IMR-90 (cell line): ENCODE data around the gene GPR89A. TPM values are rescaled to one million over a fixed set of nuclear protein-coding genes. Genes with fewer than 3 reads are reported as not detected.
A peak's percentile ranks its signal among the peaks of the same experiment; 100 is the strongest.

ENCODE experiments used
- ATAC-seq: fragments of 200-7000 bp; cut with Tn5 transposase; 2 replicates; pipeline ENCODE4 v1.9.1; 2020; ENCODE audit warnings: low read depth, mild to moderate bottlenecking, moderate library complexity
- BruUV-seq: library from RNA; stranded (reverse); fragments of 400-500 nt; replicated peaks from 2 replicates; lab custom pipeline; 2021; lab: Mats Ljungman, UMichigan
- CTCF ChIA-PET: fragments of 300-600 bp; formaldehyde crosslinking; extraction: SDS; loops from one replicate; lab custom pipeline; 2021; ENCODE audit warnings: antibody characterized with exemption; lab: Yijun Ruan, JAX
- POLR2A ChIA-PET: fragments of 300-600 bp; sonication (Branson Sonifier 250); formaldehyde crosslinking; loops from one replicate; lab custom pipeline; 2022; ENCODE audit warnings: antibody characterized with exemption; ENCODE audit not compliant: unreplicated experiment; lab: Charles Lee
- DNase-seq: peaks from one replicate; pipeline ENCODE4 v3.0.0; 2013
- H2AFZ ChIP-seq: replicated peaks from 2 replicates; pipeline ENCODE3; 2013; ENCODE audit warnings: low read length, mild to moderate bottlenecking; ENCODE audit not compliant: poor library complexity
- H2AK5ac ChIP-seq: 2 replicates; pipeline ENCODE4 v1.6.1; 2013; ENCODE audit warnings: low read depth, low read length, inconsistent platforms
- H2AK9ac ChIP-seq: replicated peaks from 2 replicates; pipeline ENCODE3; 2013; ENCODE audit warnings: mild to moderate bottlenecking, low read depth, low read length, moderate library complexity; ENCODE audit not compliant: poor library complexity
- H2BK120ac ChIP-seq: 2 replicates; pipeline ENCODE4 v1.6.1; 2013; ENCODE audit warnings: low read depth, low read length, inconsistent platforms
- H2BK15ac ChIP-seq: 3 replicates; pipeline ENCODE4 v1.6.1; 2013; ENCODE audit warnings: low read depth, low read length, inconsistent platforms
- H2BK20ac ChIP-seq: 2 replicates; pipeline ENCODE4 v1.6.1; 2013; ENCODE audit warnings: low read depth, mild to moderate bottlenecking, inconsistent platforms, low read length, moderate library complexity
- H2BK5ac ChIP-seq: 2 replicates; pipeline ENCODE4 v1.6.1; 2013; ENCODE audit warnings: mild to moderate bottlenecking, low read depth, low read length, inconsistent platforms; ENCODE audit not compliant: poor library complexity, severe bottlenecking
- H3K14ac ChIP-seq: replicated peaks from 2 replicates; pipeline ENCODE4 v1.6.1; 2013; ENCODE audit warnings: low read depth, low read length, inconsistent platforms
- H3K18ac ChIP-seq: 2 replicates; pipeline ENCODE4 v1.6.1; 2013; ENCODE audit warnings: low read depth, low read length, control low read depth
- H3K23ac ChIP-seq: 2 replicates; pipeline ENCODE4 v1.6.1; 2013; ENCODE audit warnings: low read depth, low read length, inconsistent platforms
- H3K27ac ChIP-seq: 2 replicates; pipeline ENCODE4 v1.5.1; 2013; ENCODE audit warnings: mild to moderate bottlenecking, control low read depth, low read length; ENCODE audit not compliant: insufficient read depth
- H3K27me3 ChIP-seq: 2 replicates; pipeline ENCODE4 v1.6.1; 2013; ENCODE audit warnings: low read length; ENCODE audit not compliant: control insufficient read depth, insufficient read depth
- H3K36me3 ChIP-seq: 2 replicates; pipeline ENCODE4 v1.6.1; 2013; ENCODE audit warnings: low read length, mixed read lengths; ENCODE audit not compliant: control insufficient read depth, insufficient read depth
- H3K4ac ChIP-seq: 2 replicates; pipeline ENCODE4 v1.6.1; 2013; ENCODE audit warnings: low read depth, low read length, inconsistent platforms
- H3K4me1 ChIP-seq: 2 replicates; pipeline ENCODE4 v1.6.1; 2013; ENCODE audit warnings: low read length, mixed read lengths; ENCODE audit not compliant: control insufficient read depth, insufficient read depth
- H3K4me2 ChIP-seq: 2 replicates; pipeline ENCODE4 v1.6.1; 2013; ENCODE audit warnings: low read depth, mild to moderate bottlenecking, control low read depth, low read length, moderate library complexity
- H3K4me3 ChIP-seq: 2 replicates; pipeline ENCODE4 v1.5.1; 2013; ENCODE audit warnings: low read depth, mild to moderate bottlenecking, control low read depth, low read length, moderate library complexity; ENCODE audit not compliant: insufficient read depth
- H3K56ac ChIP-seq: 2 replicates; pipeline ENCODE4 v1.6.1; 2013; ENCODE audit warnings: low read length, inconsistent platforms; ENCODE audit not compliant: insufficient read depth; ENCODE audit errors: extremely low read depth
- H3K79me1 ChIP-seq, 2 experiments: 2 replicates each; pipeline ENCODE4 v1.6.1; 2013; ENCODE audit warnings: low read length in 2 of 2, inconsistent platforms in 1 of 2, low read depth in 1 of 2
- H3K9ac ChIP-seq: 2 replicates; pipeline ENCODE4 v1.6.1; 2013; ENCODE audit warnings: low read depth, low read length, control low read depth
- H3K9me1 ChIP-seq: 2 replicates; pipeline ENCODE4 v1.6.1; 2013; ENCODE audit warnings: low read length, inconsistent platforms; ENCODE audit not compliant: insufficient read depth
- H3K9me3 ChIP-seq: 2 replicates; pipeline ENCODE4 v1.6.1; 2013; ENCODE audit warnings: low read length; ENCODE audit not compliant: control insufficient read depth, insufficient read depth
- H4K20me1 ChIP-seq: 2 replicates; pipeline ENCODE4 v1.6.1; 2013; ENCODE audit warnings: low read length, inconsistent platforms; ENCODE audit not compliant: insufficient read depth
- H4K5ac ChIP-seq: 2 replicates; pipeline ENCODE4 v1.6.1; 2013; ENCODE audit warnings: mild to moderate bottlenecking, low read depth, low read length, control low read depth
- H4K8ac ChIP-seq, 2 experiments: 2 replicates each; pipeline ENCODE4 v1.6.1; 2013; ENCODE audit warnings: low read depth in 2 of 2, low read length in 2 of 2, control low read depth in 1 of 2, inconsistent platforms in 1 of 2
- H4K91ac ChIP-seq: 2 replicates; pipeline ENCODE4 v1.6.1; 2013; ENCODE audit warnings: low read depth, low read length, inconsistent platforms; ENCODE audit not compliant: insufficient read depth
- BHLHE40 ChIP-seq: fragments of 150-350 bp; IDR thresholded peaks from 2 replicates; pipeline ENCODE4 v1.6.1; 2016; ENCODE audit warnings: mild to moderate bottlenecking, low read depth, low read length
- ELK1 ChIP-seq: fragments of 150-350 bp; IDR thresholded peaks from 2 replicates; pipeline ENCODE4 v1.6.1; 2016; ENCODE audit warnings: low read depth, mild to moderate bottlenecking, low read length, moderate library complexity, borderline replicate concordance
- FOS ChIP-seq: fragments of 150-350 bp; IDR thresholded peaks from 2 replicates; pipeline ENCODE4 v1.6.1; 2016; ENCODE audit warnings: low read depth, low read length
- MAFK ChIP-seq: IDR thresholded peaks from 2 replicates; pipeline ENCODE4 v1.6.1; 2012; ENCODE audit warnings: low read depth, low read length, improper control_type of control experiment
- MAZ ChIP-seq: IDR thresholded peaks from 2 replicates; pipeline ENCODE4 v1.6.1; 2012; ENCODE audit warnings: low read depth, mild to moderate bottlenecking, low read length, improper control_type of control experiment, moderate library complexity, borderline replicate concordance
- MXI1 ChIP-seq: IDR thresholded peaks from 2 replicates; pipeline ENCODE4 v1.6.1; 2012; ENCODE audit warnings: low read depth, mild to moderate bottlenecking, low read length, moderate library complexity, borderline replicate concordance
- NFE2L2 ChIP-seq: fragments of 150-350 bp; IDR thresholded peaks from 2 replicates; pipeline ENCODE4 v1.6.1; 2016; ENCODE audit warnings: low read depth, mild to moderate bottlenecking, low read length
- POLR2A ChIP-seq: IDR thresholded peaks from 2 replicates; pipeline ENCODE4 v1.6.1; 2012; ENCODE audit warnings: mild to moderate bottlenecking, low read depth, low read length
- RCOR1 ChIP-seq: IDR thresholded peaks from 2 replicates; pipeline ENCODE4 v1.6.1; 2012; ENCODE audit warnings: mild to moderate bottlenecking, low read length, improper control_type of control experiment; ENCODE audit not compliant: insufficient replicate concordance
- SMC3 ChIP-seq: fragments of 150-350 bp; IDR thresholded peaks from 2 replicates; pipeline ENCODE4 v1.6.1; 2016; ENCODE audit warnings: low read depth, mild to moderate bottlenecking, antibody characterized with exemption, low read length, moderate library complexity
- USF2 ChIP-seq: fragments of 150-350 bp; IDR thresholded peaks from 2 replicates; pipeline ENCODE4 v1.6.1; 2017; ENCODE audit warnings: mild to moderate bottlenecking, antibody characterized with exemption, low read length, low read depth
- whole genome bisulfite sequencing, 2 experiments: methylation state at CpG; one replicate each; pipeline versions ENCODE4 v1.1.5 to v1.1.7; 2013; ENCODE audit warnings: missing lambda C conversion rate in 2 of 2; ENCODE audit not compliant: insufficient read length in 1 of 2; ENCODE audit errors: extremely low coverage in 2 of 2; 5-methylcytosine and 5-hydroxymethylcytosine counted together
- dilution Hi-C: fragments of 300-500 bp; cut with HindIII; formaldehyde crosslinking; loops from one replicate; pipeline ENCODE4 v1.14.3; 2018; ENCODE audit warnings: low sequenced_read_pairs; ENCODE audit not compliant: unreplicated experiment
- in situ Hi-C: fragments of 300-500 bp; cut with MboI; formaldehyde crosslinking; loops from 3 replicates; pipeline ENCODE4 v1.14.3; 2019; ENCODE audit warnings: low sequenced_read_pairs, inconsistent platforms, mixed read lengths
- intact Hi-C: fragments of 100-400 bp; cut with micrococcal nuclease; formaldehyde crosslinking; loops from 2 replicates; pipeline ENCODE4 v1.10.0; 2022
- polyA plus RNA-seq, 3 experiments: library from polyadenylated mRNA; depleted of rRNA; stranded (reverse); fragments of >200 nt; gene quantifications; 2 replicates each; pipeline ENCODE4 v1.2.3, GENCODE V29; 2012; ENCODE audit warnings: low replicate concordance in 1 of 3
- total RNA-seq: library from RNA; depleted of rRNA; stranded (reverse); fragments of >200 nt; gene quantifications from 2 replicates; pipeline ENCODE4 v1.2.3, GENCODE V29; 2012

GPR89A gene
- total and polyA plus RNA-seq, 2 of the 4 experiments (the other 2 are of a cell fraction) = 13.5 to 29.0 TPM

GRCh38 chr1:145716641-145717345, 109.0 kb downstream of the GPR89A start (continued):
- TF ChIP-seq USF2 = no peak

- Histone ChIP-seq H3K4me1 (peaks cover 30% of the 10 kb centered on the region), H4K5ac (no peak overlapping the region), H2AK5ac (0 out of 2 replicates have a peak overlapping the region, but pooled peaks have one; percentile 24), H4K8ac (no peak overlapping the region), H2BK15ac (0 out of 3 replicates have a peak overlapping the region, but pooled peaks have one; percentile 43), H2AFZ (no peak overlapping the region), H2BK120ac (peak overlapping the region; percentile 46), H2BK5ac (no peak overlapping the region), H3K9me1 (peaks cover 24% of the 10 kb centered on the region), H3K4me3 (no peak overlapping the region), H3K4me2 (no peak overlapping the region), H3K9me3 (no peaks in the 10 kb centered on the region), H3K36me3 (no peaks in the 10 kb centered on the region), H3K9ac (no peak overlapping the region), H3K23ac (no peak overlapping the region), H3K18ac (no peak overlapping the region), H2BK20ac (peak overlapping the region; percentile 79), H3K79me1 (no peaks in the 10 kb centered on the region; a peak in 1 of 4 replicates), H2AK9ac (no peak overlapping the region), H3K56ac (no peak overlapping the region), H3K27me3 (no peaks in the 10 kb centered on the region), H4K91ac (peak overlapping the region; percentile 37; the same call in 1 of the 2 replicates), H4K20me1 (no peaks in the 10 kb centered on the region), H3K27ac (no peak overlapping the region), H3K14ac (no peak overlapping the region), H3K4ac (peak overlapping the region; percentile 52; the same call in 1 of the 2 replicates)
- ATAC-seq (no peak), DNase-seq (no peak)
- in situ Hi-C loops (no loop called here), dilution Hi-C loops (no loop called here), intact Hi-C loops (no loop called here)
- no peak for TF ChIP-seq SMC3
- TF ChIP-seq POLR2A = no peak
- TF ChIP-seq MAFK = no peak
- no peak for TF ChIP-seq NFE2L2
- TF ChIP-seq RCOR1 = no peak
- no peak for TF ChIP-seq ELK1
- no peak for TF ChIP-seq FOS
- TF ChIP-seq BHLHE40 = no peak
- TF ChIP-seq USF2 = no peak
- no peak for TF ChIP-seq MAZ
- TF ChIP-seq MXI1 = no peak
- WGBS, 2 experiments = no CpG with 5 or more reads among the region's 1 CpG
- POLR2A ChIA-PET = no interaction called here
- CTCF ChIA-PET = no interaction called here
- BruUV-seq = no TSS peak
These were observed 110.0 kb downstream of the GPR89A start for GRCh38 chr1:145717833-145718232.
